Motor neuron (in vitro differentiated cells): ENCODE data around the gene RGS12. TPM values are rescaled to one million over a fixed set of nuclear protein-coding genes. Genes with fewer than 3 reads are reported as not detected.

Experiments used
- ATAC-seq, 8 experiments: fragments of 200-7000 bp; cut with Tn5 transposase; replicated peaks in 6 of 8; 2 replicates each; pipeline ENCODE4 v1.8.0; 2021; ENCODE audit warnings: mild to moderate bottlenecking in 8 of 8, moderate library complexity in 8 of 8
- H3K27ac ChIP-seq, 2 donors: fragments of 250-450 bp; sonication (Bioruptor Pico); 2 replicates each; pipeline ENCODE4 v1.9.0; 2021; ENCODE audit warnings: antibody characterized with exemption in 2 of 2, mild to moderate bottlenecking in 2 of 2, moderate library complexity in 1 of 2
- H3K4me1 ChIP-seq, 2 donors: fragments of 250-450 bp; sonication (Bioruptor Pico); replicated peaks in 1 of 2; 2 replicates each; pipeline ENCODE4 v1.6.1; 2021; ENCODE audit warnings: antibody characterized with exemption in 2 of 2, mild to moderate bottlenecking in 2 of 2, moderate library complexity in 1 of 2
- H3K4me3 ChIP-seq, 5 donors: fragments of 250-450 bp; sonication (Bioruptor Pico); 2 replicates each; pipeline ENCODE4 v1.9.0; 2021; ENCODE audit warnings: antibody characterized with exemption in 5 of 5, mild to moderate bottlenecking in 5 of 5, moderate library complexity in 4 of 5
- WGBS, 10 experiments: fragments of 450-650 bp; shearing (Covaris generic); methylation state at CpG; one replicate each; pipeline ENCODE4 v1.0.0; 2022; 5-methylcytosine and 5-hydroxymethylcytosine counted together
- in situ Hi-C, 9 experiments: fragments of 400-800 bp; cut with MboI; loops; one replicate each; pipeline ENCODE4 v1.15.0; 2021; ENCODE audit warnings: low sequenced_read_pairs in 9 of 9, low pct_unique_long_range_greater_than_20kb in 2 of 9; ENCODE audit not compliant: unreplicated experiment in 9 of 9
- total RNA-seq, 8 experiments: library from RNA; unstranded; fragments of 300-600 nt; gene quantifications; 2 replicates each; pipeline versions ENCODE4 v1.2.3 to v1.2.4, GENCODE V29; 2022

The RGS12 gene
- total RNA-seq, 8 experiments from 2014 or later: 11.8 to 38.3 (median 26.2) TPM

- 63 to 100% (median 80%) methylated on average over 1 to 10 of the region's 14 CpGs; no CpG with 5 or more reads in 1 of the 10 experiments for WGBS, 10 experiments
- Histone ChIP-seq H3K4me1 (no peaks in the 10 kb centered on the region), H3K4me3 (no peak overlapping the region), H3K27ac (no peak overlapping the region)
- no peak for ATAC-seq
- in situ Hi-C loops: no loop called here
Observed at GRCh38 chr4:3271131-3271530, 21.7 kb upstream of the RGS12 start.

- no peak overlapping the region for H3K27ac ChIP-seq
- H3K4me1 ChIP-seq: no peaks in the 10 kb centered on the region
- in situ Hi-C loops: no loop called here
- WGBS, 10 experiments: 41 to 100% (median 83%) methylated on average over 1 to 8 of the region's 9 CpGs
- no peak for ATAC-seq
- no peak overlapping the region for H3K4me3 ChIP-seq
Observed at GRCh38 chr4:3276986-3277385, 15.8 kb upstream of the RGS12 start.

DNA sequence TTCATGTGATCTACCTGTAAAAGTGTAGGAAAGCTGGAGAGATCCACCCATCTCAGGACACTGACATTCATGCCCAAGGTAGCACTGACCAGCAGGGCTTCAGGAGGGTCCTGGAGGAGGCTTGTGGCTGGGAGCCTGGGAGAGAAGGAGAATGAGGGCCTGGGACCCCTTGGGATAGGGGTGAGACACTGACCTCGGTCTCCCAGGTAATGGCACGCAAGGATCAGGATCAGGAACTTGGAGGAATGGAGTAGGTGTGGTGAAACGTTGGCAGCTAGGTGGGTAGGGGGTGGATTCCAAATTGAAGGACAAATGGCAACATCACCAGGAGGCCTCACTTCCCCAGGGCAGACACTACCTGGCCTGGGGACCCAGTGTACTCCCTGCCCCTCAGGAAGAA is 12.4 kb upstream of the RGS12 start:
- Histone ChIP-seq H3K4me1 (no peaks in the 10 kb centered on the region), H3K27ac (no peak overlapping the region), H3K4me3 (no peak overlapping the region)
- no peak for ATAC-seq
- WGBS, 10 experiments: 50 to 80% methylated on average over 1 to 2 of the region's 3 CpGs; no CpG with 5 or more reads in 8 of the 10 experiments
- in situ Hi-C loops: no loop called here

GRCh38 chr4:3283483-3283882 is 9.3 kb upstream of the RGS12 start:
- Histone ChIP-seq H3K27ac (no peak overlapping the region), H3K4me1 (no peaks in the 10 kb centered on the region), H3K4me3 (no peak overlapping the region)
- WGBS, 10 experiments: 10 to 100% (median 60%) methylated on average over 1 to 3 of the region's 6 CpGs; no CpG with 5 or more reads in 7 of the 10 experiments
- in situ Hi-C loops: no loop called here
- ATAC-seq: no peak

- H3K4me1 ChIP-seq: no peaks in the 10 kb centered on the region
- no peak for ATAC-seq
- H3K27ac ChIP-seq: no peak overlapping the region
- 92 to 100% methylated on average over 2 to 5 of the region's 13 CpGs; no CpG with 5 or more reads in 8 of the 10 experiments for WGBS, 10 experiments
- no peak overlapping the region for H3K4me3 ChIP-seq
- in situ Hi-C loops: no loop called here
Observed at GRCh38 chr4:3283916-3284315, 8.9 kb upstream of the RGS12 start.

DNA sequence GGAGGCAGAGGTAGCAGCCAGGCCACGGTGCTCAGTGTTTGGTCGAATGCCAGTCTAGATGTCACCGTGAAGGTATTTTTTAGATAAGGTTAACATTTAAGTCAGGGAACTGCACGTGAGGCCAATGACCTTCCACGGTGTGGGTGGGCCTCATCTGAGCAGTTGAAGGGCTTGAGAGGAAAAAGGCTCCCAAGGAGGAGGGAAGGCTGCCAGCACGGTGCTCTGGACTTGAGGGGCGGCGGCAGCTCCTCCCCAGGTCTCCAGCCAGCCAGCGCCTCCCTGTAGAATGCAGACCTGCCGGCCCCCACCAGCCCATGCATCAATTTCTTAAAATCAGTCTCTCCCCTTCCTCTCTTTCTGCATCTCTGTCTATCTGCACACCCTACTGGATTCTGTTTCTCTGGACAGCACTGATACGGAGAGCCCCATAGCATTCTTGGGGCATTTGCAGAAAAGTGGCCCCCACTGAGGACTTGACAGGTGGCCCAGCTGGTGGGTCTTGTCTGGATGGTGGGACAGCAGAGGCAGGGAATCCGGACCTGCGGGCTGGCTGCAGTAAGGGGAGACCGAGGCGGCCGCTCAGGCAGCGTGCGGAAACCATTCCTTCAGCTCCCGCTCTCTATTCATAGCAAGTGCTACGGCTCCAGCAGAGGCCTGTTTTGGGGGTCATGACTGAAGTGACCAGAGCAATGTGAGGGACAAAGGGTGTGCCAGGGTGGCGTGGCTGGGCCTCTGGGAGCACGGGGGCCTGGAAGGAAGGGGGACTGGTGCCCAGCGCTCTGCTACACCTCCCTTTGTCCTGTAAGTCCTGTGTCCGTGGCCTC is 7.9 kb upstream of the RGS12 start:
- in situ Hi-C loops: no loop called here
- 60 to 100% (median 84%) methylated on average over 1 to 15 of the region's 24 CpGs; no CpG with 5 or more reads in 2 of the 10 experiments for WGBS, 10 experiments
- Histone ChIP-seq H3K4me3 (no peak overlapping the region), H3K4me1 (no peaks in the 10 kb centered on the region), H3K27ac (no peak overlapping the region)
- ATAC-seq: no peak

DNA sequence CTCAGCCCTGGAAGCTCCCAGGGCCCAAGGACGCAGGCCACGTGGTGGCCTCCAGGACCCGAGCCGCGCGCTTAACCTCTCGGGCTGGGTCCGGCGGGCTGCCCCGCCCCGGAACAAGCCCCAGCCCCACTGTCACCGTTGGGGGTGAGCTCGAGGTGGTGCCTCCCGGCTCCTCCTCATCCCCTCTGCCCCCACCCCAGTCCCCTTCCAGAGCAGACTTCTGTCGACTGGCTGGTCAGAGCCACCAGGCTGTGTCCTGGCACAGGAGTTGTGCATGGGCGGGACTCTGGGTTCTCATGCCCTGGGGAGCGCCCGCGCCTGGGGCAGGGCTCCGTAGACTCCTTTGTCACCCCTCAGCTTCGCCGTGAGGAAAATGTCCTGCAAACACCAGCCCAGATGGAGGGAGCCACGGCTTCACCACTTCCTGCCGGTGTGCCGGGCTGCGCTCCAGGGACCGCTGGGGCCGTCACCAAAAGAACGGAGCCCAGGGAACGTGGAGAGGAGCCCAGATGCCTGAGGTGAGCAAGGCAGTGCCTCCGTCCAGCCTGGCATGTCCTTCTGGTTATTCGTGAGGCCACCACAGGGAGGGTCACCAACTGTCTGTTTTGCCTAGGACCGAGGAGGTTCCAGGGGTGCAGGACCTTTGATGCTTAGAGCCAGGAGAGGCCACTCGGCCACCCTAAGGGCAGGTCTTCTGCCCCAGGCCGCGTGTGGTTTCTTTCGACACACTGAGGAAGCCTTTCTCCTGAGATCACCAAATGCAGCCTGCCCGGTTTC is 7.1 kb upstream of the RGS12 start:
- peak in 2 of 8 experiments; percentile 51 to 59 for ATAC-seq
- Histone ChIP-seq H3K4me1 (peaks cover 0 to 1% of the 10 kb centered on the region in 2 donors), H3K27ac (no peak overlapping the region), H3K4me3 (no peak overlapping the region)
- in situ Hi-C loops: no loop called here
- 24 to 100% (median 80%) methylated on average over 1 to 7 of the region's 38 CpGs; no CpG with 5 or more reads in 4 of the 10 experiments for WGBS, 10 experiments

GRCh38 chr4:3286335-3287175 is 6.3 kb upstream of the RGS12 start:
- H3K4me1 ChIP-seq: peaks cover 8% of the 10 kb centered on the region in 2 donors
- H3K27ac ChIP-seq: no peak overlapping the region
- H3K4me3 ChIP-seq: no peak overlapping the region
- in situ Hi-C loops: no loop called here
- no peak for ATAC-seq
- WGBS, 10 experiments: 48 to 94% (median 84%) methylated on average over 6 to 16 of the region's 32 CpGs; no CpG with 5 or more reads in 2 of the 10 experiments

- no peak overlapping the region for H3K27ac ChIP-seq
- ATAC-seq: no peak
- H3K4me3 ChIP-seq: no peak overlapping the region
- WGBS, 10 experiments: 8 to 93% (median 60%) methylated on average over 1 to 9 of the region's 14 CpGs; no CpG with 5 or more reads in 3 of the 10 experiments
- H3K4me1 ChIP-seq: peaks cover 8 to 9% of the 10 kb centered on the region in 2 donors
- in situ Hi-C loops: no loop called here
Observed at GRCh38 chr4:3287271-3287971, 5.4 kb upstream of the RGS12 start.

GRCh38 chr4:3287972-3288570 is 4.8 kb upstream of the RGS12 start:
- peaks cover 8 to 9% of the 10 kb centered on the region in 2 donors for H3K4me1 ChIP-seq
- WGBS, 10 experiments: 88 to 100% methylated on average over 2 to 5 of the region's 24 CpGs; no CpG with 5 or more reads in 8 of the 10 experiments
- ATAC-seq: no peak
- H3K27ac ChIP-seq: no peak overlapping the region
- H3K4me3 ChIP-seq: no peak overlapping the region
- in situ Hi-C loops: no loop called here

DNA sequence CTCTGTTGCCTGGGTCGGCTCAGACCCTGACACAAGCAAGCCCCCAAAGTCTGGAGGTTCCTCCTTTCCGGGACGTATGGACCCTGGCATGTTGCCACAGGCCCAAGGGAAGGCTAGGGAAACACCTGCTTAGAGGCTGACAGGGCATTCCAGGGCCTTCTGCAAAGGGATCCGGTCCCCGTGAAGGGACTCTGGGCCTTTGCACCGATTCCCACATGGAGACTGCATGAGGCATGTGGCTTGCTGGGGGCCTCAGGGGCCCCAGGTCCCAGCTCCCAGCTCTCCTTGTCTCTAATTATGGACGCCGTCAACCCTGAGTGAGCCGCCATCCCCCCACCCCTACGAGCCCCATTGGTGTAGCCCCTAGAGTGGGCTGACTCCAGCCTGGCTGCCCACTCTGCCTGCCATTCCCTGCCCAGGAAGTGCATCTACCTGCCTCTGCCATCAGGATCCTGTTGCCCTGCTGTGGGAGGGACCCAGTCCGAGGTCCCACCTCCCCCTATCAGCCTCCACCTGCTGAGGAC is 4.2 kb upstream of the RGS12 start:
- in situ Hi-C loops: no loop called here
- no peak overlapping the region for H3K4me3 ChIP-seq
- WGBS, 10 experiments: 60 to 93% (median 90%) methylated on average over 1 to 5 of the region's 11 CpGs; no CpG with 5 or more reads in 7 of the 10 experiments
- H3K27ac ChIP-seq: no peak overlapping the region
- no peak for ATAC-seq
- peaks cover 9% of the 10 kb centered on the region in 2 donors for H3K4me1 ChIP-seq

GRCh38 chr4:3290476-3290875 is 2.3 kb upstream of the RGS12 start:
- H3K4me1 ChIP-seq: peaks cover 20 to 25% of the 10 kb centered on the region in 2 donors
- WGBS, 10 experiments: 80 to 100% (median 99%) methylated on average over 1 to 8 of the region's 11 CpGs; no CpG with 5 or more reads in 6 of the 10 experiments

More at GRCh38 chr4:3290476-3290875, 2.3 kb upstream of the RGS12 start:
- H3K27ac ChIP-seq: no peak overlapping the region
- in situ Hi-C loops: no loop called here
- no peak overlapping the region for H3K4me3 ChIP-seq
- ATAC-seq: no peak
